C4-2B (cell line): ENCODE data around the gene WNT7B.
A peak's percentile ranks its signal among the peaks of the same experiment; 100 is the strongest.

Experiments used
- H3K27ac ChIP-seq: fragments of 450-650 bp; 2 replicates; pipeline ENCODE4 v1.5.1; 2017
- ZFX ChIP-seq: fragments of 450-650 bp; IDR thresholded peaks from 2 replicates; pipeline ENCODE4 v1.6.1; 2017
- TF ChIP-seq, protein P1 (sequence below): fragments of 450-650 bp; conservative IDR thresholded peaks from 2 replicates; pipeline ENCODE4 v1.5.1; 2017; ENCODE audit warnings: mild to moderate bottlenecking

WNT7B gene

DNA sequence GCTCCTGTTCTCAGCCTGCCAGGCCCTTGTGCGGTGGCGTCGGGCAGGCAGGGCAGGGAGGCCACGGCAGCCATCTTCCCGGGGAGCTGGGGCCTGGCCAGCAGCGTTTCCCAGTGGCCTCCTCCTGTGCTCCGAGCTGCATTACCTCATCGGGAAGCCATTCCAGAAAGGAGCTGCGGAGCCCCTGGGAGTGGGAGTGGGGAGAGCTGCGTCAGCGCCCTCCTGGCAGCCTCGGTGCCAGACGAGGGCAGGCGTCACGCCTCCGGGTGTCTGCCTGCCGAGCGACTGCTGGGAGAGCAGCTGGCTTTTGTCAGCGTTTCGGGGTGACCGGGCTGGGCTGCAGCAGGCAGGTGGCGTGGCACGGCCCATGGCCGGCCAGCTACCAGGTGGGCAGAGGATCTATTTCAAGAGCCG, 30.9 kb upstream of the WNT7B start:
- peak overlapping the region; percentile 94 for H3K27ac ChIP-seq
- TF ChIP-seq, protein P1, sequence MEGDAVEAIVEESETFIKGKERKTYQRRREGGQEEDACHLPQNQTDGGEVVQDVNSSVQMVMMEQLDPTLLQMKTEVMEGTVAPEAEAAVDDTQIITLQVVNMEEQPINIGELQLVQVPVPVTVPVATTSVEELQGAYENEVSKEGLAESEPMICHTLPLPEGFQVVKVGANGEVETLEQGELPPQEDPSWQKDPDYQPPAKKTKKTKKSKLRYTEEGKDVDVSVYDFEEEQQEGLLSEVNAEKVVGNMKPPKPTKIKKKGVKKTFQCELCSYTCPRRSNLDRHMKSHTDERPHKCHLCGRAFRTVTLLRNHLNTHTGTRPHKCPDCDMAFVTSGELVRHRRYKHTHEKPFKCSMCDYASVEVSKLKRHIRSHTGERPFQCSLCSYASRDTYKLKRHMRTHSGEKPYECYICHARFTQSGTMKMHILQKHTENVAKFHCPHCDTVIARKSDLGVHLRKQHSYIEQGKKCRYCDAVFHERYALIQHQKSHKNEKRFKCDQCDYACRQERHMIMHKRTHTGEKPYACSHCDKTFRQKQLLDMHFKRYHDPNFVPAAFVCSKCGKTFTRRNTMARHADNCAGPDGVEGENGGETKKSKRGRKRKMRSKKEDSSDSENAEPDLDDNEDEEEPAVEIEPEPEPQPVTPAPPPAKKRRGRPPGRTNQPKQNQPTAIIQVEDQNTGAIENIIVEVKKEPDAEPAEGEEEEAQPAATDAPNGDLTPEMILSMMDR: no peak
- peak; percentile 43; the same call in 1 of the 2 replicates for TF ChIP-seq ZFX

DNA sequence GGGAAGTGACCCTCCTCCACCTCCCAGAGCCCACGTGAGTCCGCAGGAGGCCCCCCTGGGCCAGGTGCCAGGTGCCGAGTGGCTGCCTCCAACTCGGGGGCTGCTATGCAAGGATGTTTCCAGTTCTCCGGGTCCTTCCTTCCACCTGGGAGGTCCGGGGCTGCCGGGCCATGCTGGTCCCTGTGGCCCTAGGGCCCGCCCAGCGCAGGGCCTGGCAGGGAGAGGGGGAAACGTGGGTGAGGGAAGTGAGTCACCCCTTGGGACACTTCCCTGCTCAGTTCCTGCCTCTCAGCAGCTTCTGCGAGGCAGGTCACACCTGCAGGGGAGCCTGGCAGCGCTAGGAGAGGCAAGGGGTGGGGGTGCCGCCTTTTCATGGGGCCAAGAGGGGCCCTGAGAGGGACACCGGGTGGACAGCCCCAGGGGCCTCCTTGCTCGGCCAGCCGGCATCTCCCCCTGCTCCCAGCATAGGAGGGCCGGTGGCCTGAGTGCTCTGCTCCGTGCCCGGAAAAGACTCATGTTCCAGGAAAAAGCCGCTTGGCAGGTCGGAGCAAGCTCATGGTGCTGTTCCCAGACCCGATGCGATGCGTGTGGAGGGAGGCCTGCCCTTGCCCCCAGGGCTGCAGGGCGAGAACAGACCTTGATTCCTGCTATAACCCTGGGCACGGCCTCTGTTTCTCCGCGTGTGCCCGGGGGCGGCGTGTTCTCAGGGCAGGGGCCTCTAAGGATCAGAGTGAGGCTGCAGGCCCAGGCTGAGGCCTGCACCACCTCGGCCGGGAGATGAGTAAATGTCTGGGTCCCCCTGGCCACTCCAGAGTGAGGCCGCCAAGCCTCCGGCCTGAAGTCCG, 30.3 kb upstream of the WNT7B start:
- peak overlapping the region; percentile 94 for H3K27ac ChIP-seq
- TF ChIP-seq ZFX: peak; percentile 79; the same call in 1 of the 2 replicates
- TF ChIP-seq, protein P1: no peak

DNA sequence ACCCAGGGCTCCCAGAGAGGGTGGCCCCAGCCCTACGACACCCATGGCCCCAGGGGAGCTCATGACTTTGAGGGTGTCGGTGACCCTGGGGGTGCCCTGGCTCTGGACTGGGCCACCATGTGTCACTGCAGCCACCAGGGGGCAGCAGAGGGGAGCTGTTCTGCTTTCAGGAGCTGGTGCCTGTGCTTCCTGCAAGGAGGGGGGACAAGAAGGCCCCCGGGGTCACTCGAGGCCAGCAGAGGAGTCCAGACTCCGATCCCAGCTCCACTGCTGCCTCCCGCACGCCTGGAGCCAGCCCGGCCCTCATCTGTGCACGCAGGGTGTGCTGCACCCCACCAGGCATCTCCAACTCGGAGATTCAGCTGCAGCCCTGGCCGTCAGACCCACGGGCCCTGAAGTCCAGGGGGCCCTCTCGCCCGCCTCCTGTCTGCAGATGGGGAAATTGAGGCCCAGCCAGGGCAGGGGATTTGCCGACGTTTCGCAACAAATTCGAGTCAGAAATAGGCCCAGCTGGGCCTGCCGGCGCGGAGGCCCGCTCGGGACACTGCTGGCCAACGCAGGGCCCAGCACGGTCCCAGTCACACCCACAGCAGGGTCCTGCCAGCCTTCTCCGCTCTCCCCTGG, 29.5 kb upstream of the WNT7B start:
- H3K27ac ChIP-seq: peak overlapping the region; percentile 94
- TF ChIP-seq ZFX: peak; percentile 42; the same call in 1 of the 2 replicates
- TF ChIP-seq, protein P1: peak; percentile 97

DNA sequence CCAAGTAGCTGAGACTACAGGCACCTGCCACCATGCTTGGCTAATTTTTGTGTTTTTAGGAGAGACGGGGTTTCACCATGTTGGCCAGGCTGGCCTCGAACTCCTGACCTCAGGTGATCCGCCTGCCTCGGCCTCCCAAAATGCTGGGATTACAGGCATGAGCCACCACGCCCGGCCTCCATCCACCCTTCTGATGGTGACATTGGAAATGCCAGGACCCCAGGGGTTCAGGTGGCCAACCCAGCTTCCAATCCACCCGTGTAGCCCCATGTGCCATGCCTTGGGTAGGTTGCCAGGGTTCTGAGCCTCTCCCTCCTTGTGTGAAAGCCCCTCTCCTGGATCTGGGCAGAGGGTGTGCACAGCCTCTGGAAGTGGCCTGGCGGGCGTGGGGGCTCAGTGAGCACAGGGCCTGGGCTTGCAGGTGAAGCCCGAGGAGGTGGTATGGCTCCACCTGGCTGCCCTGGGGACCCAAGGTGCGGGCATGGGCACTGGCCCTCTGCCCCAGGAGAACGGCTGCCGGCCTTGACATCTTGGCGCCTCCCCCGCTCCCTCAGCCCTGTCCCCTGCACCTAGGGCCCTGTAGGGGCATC, 28.2 kb upstream of the WNT7B start:
- peak overlapping the region; percentile 94; the same call in 1 of the 2 replicates for H3K27ac ChIP-seq

DNA sequence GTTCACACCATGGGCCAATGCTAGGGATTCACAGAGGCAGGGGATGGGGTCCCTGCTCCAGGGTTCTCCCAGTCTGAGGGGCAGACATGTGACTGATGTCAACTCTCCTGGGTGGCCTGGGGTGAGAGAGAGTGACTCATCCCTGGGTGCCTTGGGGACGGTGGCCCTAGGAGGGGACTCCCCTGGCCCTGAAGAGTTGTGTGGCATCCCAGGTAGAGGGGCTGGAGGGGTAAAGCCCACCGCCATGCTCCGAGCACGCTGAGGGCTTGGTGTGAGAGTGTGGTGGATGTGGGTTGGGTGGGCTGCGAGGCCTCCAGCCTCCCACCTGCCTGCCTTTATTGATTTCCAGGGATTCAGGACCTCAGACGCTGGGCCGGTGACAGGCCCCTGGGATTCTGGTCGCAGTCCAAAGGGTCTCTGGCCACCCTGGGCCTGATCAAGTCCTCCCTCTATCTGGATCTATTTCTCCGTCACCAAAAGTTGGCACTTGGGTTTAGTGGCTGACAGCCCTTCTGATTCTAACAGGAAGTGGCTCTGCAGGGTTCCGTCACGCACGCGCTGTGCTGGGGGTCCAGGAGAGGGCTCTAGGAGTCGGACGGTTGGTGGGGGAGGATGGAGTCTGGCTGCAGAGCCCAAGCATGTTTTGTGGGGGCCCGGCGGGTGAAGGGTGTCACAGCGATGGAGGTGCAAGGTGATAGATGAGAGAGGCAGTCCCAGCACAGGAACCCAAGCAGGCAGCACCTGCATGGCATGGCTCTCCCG, 27.3 kb upstream of the WNT7B start:
- no peak for TF ChIP-seq ZFX
- TF ChIP-seq, protein P1: no peak
- H3K27ac ChIP-seq: no peak overlapping the region

DNA sequence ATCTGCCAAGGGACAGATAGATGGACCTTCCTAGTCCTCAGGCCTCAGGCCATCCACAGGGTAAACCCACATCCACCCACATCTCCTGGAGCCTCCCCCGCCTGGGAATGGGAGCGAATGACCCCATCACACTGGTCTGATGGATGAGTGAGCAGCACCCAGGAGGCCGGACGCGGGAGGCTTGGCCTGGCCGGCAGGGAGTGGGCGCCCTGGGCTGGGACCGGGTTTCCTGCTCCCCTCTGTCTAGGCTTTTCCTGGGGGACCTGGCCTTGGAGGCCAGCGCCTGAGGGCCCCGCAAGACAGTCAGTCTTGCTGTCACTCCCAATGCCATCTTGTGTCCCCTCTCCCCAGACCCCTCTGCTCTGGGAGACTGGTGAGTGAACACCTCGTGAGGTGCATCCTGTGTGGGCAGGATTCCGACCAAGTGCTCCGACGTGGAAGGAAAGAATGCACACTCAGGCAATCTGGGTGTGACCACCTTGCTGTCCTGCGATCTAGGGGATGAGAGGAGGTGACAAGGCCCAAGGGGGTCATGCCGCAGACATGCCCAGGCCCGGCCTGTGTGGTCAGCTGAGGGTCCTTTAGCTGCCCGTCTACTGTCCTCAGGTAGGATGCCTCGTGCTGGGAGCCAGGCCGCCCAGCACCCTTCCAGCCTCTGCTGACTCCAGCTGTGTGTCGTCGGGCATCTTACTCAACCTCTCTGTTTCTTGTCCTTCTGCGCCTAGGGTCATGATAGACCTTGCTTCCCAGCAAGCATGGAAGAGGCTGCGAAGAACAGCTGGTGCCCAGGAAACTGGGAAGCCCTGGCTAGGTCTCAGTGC, 26.5 kb upstream of the WNT7B start:
- H3K27ac ChIP-seq: no peak overlapping the region
- TF ChIP-seq ZFX: no peak
- TF ChIP-seq, protein P1: no peak

DNA sequence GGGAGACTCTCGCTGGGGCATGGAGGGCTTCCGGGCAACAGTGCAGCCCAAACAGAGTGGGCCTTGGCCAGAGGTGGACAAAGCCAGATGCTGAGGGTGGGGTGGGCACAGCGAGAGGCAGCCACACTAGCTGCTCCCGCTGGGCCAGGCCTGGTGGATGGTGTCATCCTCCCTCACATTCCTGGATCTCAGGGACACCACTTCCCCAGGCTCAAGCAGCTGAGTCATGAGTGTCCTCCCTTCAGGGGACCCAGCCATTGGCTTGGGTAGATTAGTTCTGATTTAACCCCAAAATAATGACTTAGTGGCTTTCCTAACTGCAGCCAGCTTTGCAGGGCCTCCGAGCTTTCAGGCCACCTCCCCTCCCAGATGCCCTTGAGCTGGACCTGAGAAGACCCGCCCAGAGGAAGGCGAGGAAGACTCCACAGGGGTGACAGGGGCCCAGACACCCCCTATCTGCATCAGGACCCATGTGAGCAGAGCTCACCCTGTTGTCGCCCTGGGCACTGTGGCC, 25.9 kb upstream of the WNT7B start:
- no peak overlapping the region for H3K27ac ChIP-seq
- no peak for TF ChIP-seq ZFX
- TF ChIP-seq, protein P1: no peak
